ENCODE data around the gene RNF183. TPM values are rescaled to one million over a fixed set of nuclear protein-coding genes. Genes with fewer than 3 reads are reported as not detected.

The RNF183 gene
- total RNA-seq, 6 experiments from 2014 or later, result 0.27 TPM; not detected in 5

GRCh38 chr9:113340011-113340699 is 37.0 kb upstream of the RNF183 start, which contains the start of gene WDR31:
Gene WDR31, minus strand, starts transcription at chr9:113340275. Its CDS starts 8,253 bp downstream, at chr9:113332022.
- TF ChIP-seq POLR2A (IDR thresholded peaks at IDR 0.05) (peak; percentile 29), CTCF (IDR thresholded peaks at IDR 0.05) (no peak)
- WGBS (ENCODE audit: insufficient coverage, low coverage, low lambda C conversion rate, missing lambda C conversion rate), result under 1% methylated on average over 21 of the region's 46 CpGs
- Histone ChIP-seq H3K4me1 (peaks cover 0 to 9% (median 2%) of the 10 kb centered on the region in 4 donors), H3K36me3 (no peaks in the 10 kb centered on the region), H3K9me3 (no peaks in the 10 kb centered on the region), H3K4me3 (peak within 1 kb of the TSS; percentile 73 to 90 (median 87)), H3K27ac (peak within 1 kb of the TSS in 2 of 3 donors; percentile 35 to 36), H3K27me3 (no peaks in the 10 kb centered on the region)
- ATAC-seq (peak; percentile 96 to 99 (median 98)), DNase-seq (peak; percentile 88 to 91 (median 89))
- intact Hi-C loops (cut with DNase I), result no loop called here

GRCh38 chr9:113337714-113338113 is 34.5 kb upstream of the RNF183 start:
- Histone ChIP-seq H3K36me3 (no peaks in the 10 kb centered on the region), H3K4me3 (no peak overlapping the region), H3K27ac (no peak overlapping the region), H3K9me3 (no peaks in the 10 kb centered on the region), H3K27me3 (no peaks in the 10 kb centered on the region), H3K4me1 (peaks cover 0 to 4% (median 0%) of the 10 kb centered on the region in 4 donors)
- TF ChIP-seq POLR2A (IDR thresholded peaks at IDR 0.05) (no peak), CTCF (IDR thresholded peaks at IDR 0.05) (no peak)
- DNase-seq (no peak), ATAC-seq (no peak)
- WGBS (ENCODE audit: insufficient coverage, low coverage, low lambda C conversion rate, missing lambda C conversion rate), result 94% methylated on average over 2 of the region's 2 CpGs
- intact Hi-C loops (cut with DNase I), result no loop called here

GRCh38 chr9:113331780-113332179 is 28.6 kb upstream of the RNF183 start:
- no peak overlapping the region for H3K27ac ChIP-seq
- no peaks in the 10 kb centered on the region for H3K27me3 ChIP-seq
- DNase-seq, result no peak
- 68% methylated on average over 4 of the region's 4 CpGs for WGBS (ENCODE audit: insufficient coverage, low coverage, low lambda C conversion rate, missing lambda C conversion rate)
- H3K36me3 ChIP-seq, result no peaks in the 10 kb centered on the region
- intact Hi-C loops (cut with DNase I), result no loop called here
- H3K9me3 ChIP-seq, result no peaks in the 10 kb centered on the region
- ATAC-seq, result no peak
- no peak for TF ChIP-seq POLR2A (IDR thresholded peaks at IDR 0.05)
- TF ChIP-seq CTCF (IDR thresholded peaks at IDR 0.05), result no peak
- no peak overlapping the region for H3K4me3 ChIP-seq
- H3K4me1 ChIP-seq, result no peaks in the 10 kb centered on the region

- WGBS (ENCODE audit: insufficient coverage, low coverage, low lambda C conversion rate, missing lambda C conversion rate), result 92% methylated on average over 3 of the region's 3 CpGs
- no peak overlapping the region for H3K27ac ChIP-seq
These were observed 25.0 kb upstream of the RNF183 start for GRCh38 chr9:113328045-113328782.

More at GRCh38 chr9:113328045-113328782, 25.0 kb upstream of the RNF183 start:
- no peak for ATAC-seq
- H3K4me3 ChIP-seq, result no peak overlapping the region
- TF ChIP-seq CTCF (IDR thresholded peaks at IDR 0.05), result no peak
- no peak for TF ChIP-seq POLR2A (IDR thresholded peaks at IDR 0.05)
- no peaks in the 10 kb centered on the region for H3K9me3 ChIP-seq
- intact Hi-C loops (cut with DNase I), result no loop called here
- no peak for DNase-seq
- no peaks in the 10 kb centered on the region for H3K27me3 ChIP-seq
- no peaks in the 10 kb centered on the region for H3K4me1 ChIP-seq
- no peaks in the 10 kb centered on the region for H3K36me3 ChIP-seq
